NCI-H1048 (cell line): ENCODE results near the gene TOX3.

Experiments
- DNase-seq: peaks from one replicate; lab custom pipeline; 2025; lab: John Stamatoyannopoulos, UW

TOX3 gene

DNA sequence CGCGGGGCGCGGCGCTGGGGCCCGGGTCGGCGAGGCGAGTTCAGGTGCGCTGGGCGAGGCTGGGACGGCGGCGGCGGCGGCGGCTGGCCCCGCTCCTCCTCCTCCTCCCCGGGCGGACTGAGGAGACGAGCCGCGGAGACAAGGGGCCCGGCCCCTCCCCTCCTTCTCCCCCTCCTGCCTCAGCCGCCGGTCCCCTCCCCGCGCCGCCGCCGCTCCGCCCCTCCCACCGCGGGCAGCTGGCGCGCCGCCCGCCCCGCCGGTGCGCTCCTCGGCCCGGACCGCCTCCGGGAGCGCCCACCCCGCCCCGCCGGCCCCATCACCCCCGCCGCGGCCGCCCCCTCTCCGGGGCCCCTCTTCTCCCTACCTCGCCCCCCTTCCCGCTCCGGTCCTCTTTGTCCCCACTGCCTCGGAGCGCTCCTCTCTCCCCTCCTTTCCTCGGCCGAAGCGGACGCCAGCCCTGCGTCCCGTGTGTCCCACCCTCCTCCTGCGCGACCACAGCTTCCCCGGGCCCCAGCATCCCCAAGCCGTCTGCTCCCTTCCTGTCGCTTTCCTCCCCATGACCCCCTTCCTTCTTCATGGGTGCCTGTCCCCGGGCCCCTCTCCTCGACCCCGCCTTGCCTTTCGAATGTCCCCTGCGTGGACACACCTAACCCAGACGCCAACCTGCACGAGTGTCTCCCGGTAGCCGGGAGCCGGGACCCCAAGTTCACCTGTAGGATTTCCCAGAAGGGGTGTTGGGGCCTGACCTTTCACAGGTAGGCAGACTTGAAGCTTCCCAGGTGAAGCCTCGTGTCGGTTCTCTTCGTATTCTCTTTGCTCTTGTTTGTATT lies at the start of gene TOX3:
Gene TOX3, minus strand, starts transcription at position 140 of the 830 bp plus-strand sequence. CDS start 420 bp downstream, outside the sequence.
- DNase-seq, result no peak

DNA sequence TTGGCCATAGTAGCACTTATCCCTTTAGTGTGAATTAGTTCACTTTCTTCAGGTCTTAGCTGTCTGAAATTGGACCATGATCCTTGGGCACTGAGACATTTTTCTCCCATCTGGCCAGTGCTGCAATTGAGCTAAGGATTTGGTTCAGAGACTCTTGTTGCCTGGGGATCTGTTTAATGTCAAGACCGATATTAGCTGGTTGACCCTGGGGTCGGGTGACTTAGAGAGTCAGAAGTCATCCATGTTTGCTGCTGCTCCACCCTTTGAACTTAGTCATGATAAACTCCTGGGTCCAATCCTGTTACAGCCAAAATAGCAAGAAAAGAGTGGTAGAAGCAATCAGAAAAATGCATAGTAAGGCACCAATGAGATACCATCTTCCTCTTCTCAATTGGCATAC lies 45.8 kb upstream of the TOX3 start:
- no peak for DNase-seq

DNA sequence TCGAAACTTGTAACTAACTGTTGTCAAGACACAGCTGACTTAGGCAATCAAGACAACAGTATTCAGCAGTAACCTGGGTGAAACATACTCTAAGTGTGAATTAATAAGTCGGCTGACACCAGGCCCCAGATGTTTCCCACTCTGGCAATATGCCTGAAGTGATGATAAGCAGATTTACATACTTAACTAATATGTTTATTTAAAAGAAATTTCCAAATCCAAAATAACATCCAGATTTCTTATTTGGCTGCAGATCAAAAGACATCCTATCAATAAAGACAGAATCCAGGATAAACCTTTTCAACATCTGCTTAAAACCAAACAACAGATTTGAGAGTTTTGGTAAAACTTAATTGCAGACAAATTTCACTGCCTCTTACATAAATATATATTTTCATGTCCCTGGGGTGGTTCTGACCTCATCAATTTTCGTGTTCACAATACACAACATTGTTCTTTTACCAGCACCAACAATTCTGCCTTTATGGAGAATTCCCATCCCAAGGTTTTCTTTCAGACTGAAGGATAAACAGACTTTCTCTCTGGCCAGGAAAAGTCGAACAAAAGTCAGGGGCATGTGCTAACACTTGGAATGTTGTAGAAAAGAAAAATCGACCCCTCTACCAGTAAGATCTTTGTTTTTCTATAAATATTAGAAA lies 45.1 kb upstream of the TOX3 start:
- DNase-seq, result no peak

DNA sequence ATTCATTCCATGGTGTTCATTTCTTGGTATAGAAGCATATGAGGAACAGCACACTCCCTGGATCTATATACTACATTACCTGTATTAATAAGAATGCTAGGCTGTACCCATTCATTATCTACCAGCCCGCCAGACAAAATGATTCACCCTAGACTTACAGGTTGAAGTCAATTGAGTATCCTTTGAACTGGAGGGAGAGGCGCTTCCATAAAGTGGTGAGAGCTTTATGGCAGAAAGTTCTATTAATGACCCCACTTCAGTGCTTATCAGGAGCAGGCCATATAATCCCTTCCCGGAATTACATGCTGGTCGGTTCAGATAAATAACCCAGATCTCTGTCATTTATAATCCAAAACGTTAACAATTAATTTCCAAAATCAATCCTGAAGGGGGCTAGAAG lies 44.5 kb upstream of the TOX3 start:
- no peak for DNase-seq

DNA sequence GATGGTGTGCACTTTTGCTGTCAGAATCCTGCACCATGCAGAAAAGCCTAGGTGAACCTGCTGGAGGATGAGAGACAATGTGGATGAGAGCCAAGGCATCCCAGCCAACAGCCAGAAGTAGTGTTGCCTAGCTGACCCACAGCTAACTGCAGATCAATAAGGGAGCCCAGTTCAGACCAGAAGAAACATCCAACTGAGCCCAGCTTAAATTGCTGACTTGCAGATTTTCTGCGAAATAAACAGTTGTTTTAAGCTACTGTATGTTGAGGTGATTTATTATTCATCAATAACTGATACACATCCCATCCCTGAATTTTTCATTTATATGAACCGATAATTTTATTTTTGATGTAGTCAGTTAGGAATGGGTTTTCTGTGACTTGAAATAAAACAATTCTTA lies 39.2 kb upstream of the TOX3 start:
- DNase-seq, result no peak

DNA sequence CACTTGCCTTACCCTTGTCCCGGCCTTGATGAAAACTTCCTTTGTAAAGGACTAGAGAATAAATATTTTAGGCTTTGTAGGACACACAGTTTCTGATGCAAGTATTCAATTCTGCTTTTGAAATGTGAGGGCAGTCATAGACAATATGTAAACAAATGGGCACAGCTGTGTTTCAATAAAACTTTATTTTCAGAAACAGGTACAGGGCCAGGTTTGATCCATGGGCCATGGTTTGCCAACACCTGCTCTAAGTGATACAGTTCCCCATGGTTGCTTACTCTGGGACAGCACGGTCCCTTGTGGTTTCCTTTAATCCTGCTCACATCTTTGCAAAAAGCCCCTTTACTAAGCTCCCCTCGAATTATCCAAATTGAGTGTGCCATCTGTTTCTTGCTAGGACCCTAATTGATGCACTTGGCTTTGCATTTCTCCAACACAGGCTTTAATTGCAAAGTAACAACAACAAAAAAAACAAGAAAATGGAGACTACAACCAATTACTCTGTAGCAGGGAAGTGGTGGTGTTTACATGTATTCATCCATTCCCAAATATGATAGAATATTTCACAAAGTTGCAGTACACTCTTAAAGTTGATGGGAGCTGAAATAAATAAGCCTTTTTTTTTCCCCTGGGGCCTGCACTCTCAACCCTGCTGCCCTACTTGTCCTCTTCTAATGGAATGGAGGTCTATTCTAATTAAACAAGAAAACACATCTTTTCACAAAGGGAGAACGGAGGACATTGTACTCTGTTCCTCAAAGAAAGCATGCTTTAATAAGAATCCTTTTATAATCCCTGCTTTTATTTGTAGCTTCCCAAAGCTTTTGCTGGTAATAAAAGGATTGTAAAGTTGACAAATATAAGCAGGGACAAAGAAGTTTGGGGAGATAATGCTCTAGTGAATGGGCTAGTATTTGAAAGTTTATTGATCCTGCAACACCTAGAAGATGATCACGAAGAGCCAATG lies 37.7 kb upstream of the TOX3 start:
- DNase-seq, result no peak

DNA sequence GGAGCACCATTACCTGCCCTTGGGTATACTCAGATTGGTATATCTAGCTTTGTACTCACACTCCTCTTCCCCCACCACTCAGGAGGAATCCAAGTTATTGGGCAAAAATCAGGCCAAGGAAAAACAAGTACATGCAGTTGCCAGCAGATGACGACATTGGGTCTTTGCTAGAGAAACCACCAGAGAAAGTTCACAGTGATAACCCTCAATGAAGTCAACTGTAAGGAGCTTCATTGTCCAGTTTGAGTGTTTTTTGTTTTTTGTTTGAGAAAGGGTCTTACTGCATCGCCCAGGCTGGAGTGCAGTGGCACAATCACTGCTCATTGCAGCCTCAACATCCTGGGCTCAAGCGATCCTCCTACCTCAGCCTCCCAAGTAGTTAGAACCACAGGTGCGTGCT lies 34.6 kb upstream of the TOX3 start:
- no peak for DNase-seq

DNA sequence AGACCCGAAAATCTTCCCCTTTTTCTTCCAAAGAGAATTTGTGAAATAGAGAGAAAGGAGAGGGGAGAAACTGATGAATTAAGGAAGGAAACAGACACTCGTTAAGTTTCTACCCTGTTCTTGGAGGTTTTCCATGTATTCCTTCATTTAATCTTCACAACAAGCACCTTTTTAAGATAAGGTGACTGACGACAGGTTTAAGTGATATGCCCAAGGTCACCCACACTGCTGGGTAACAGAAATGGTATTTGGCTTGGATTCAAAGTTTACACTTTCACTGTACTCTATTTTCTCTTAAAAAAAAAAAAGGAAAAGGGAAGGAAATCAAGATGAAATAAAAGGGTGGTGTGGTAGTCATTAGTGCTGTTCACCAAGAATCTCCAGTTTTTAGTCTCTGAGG lies 33.5 kb upstream of the TOX3 start:
- no peak for DNase-seq

DNA sequence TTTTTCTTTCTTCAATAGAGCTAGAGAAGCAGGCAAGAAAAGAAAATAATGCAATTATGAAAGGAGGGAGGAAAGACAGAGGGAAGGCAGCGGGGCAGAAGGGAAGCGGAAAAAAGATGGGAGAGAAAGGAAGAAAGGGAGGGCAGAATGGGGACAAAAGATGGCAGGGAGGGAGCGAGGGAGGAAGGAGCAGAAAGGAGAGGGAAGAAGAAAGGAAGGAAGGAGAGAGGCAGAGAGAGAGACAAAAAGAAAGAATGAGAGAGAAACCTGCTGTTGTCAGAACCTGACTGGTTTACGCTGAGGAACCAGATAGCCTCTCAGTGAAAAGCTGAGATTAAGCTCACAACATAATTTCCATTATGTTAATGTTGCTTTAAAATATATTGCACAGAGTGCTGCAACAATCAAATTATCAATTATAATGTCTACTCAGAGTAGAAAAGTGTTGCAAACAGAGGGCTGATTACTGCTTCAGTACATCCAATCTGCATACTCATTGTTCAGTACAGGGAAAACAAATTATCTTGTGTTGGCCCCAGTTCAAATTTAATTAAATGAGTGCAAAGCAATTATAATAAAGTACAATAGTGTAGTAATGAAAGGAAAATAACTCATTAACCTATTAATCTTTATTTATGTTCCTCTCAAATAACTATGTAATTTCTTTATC lies 32.0 kb upstream of the TOX3 start:
- DNase-seq, result no peak

DNA sequence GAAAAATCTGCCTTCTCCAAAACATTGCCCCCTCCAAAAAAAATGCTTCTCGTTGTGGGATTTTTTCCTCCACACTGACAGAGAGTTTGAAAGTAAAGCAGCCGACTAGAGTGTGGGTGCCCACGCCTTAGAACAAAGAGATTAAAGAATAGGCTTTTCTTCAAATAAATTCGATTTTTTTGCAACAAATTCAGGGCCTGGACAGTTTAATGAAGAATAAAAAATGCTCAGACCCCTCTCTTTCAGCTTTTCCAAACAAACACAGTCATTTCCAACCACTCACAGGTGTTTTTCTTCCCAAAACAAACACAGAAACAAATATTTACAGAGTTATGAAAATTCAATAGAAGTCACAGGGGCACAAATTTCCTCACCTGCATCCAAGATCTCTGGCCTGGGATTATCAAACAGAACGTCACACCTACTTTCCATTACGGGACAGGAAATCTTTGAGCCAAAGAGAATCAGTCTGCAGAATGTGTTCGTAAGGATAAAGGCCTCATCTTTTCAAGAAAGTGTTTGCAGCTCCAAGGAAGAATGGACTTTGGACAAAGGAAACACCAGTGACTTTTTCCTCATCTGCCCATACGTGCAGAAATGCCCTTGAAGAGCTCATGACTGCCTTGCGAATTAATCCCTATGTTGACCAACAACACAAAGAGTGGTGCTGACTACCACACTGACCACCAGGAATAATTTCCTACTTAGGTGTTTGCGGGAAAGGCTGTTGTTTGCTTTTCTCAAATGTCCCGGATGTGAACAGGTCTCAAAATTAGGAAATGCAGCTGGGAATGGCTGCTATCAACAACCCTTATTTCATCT lies 31.3 kb upstream of the TOX3 start:
- no peak for DNase-seq

DNA sequence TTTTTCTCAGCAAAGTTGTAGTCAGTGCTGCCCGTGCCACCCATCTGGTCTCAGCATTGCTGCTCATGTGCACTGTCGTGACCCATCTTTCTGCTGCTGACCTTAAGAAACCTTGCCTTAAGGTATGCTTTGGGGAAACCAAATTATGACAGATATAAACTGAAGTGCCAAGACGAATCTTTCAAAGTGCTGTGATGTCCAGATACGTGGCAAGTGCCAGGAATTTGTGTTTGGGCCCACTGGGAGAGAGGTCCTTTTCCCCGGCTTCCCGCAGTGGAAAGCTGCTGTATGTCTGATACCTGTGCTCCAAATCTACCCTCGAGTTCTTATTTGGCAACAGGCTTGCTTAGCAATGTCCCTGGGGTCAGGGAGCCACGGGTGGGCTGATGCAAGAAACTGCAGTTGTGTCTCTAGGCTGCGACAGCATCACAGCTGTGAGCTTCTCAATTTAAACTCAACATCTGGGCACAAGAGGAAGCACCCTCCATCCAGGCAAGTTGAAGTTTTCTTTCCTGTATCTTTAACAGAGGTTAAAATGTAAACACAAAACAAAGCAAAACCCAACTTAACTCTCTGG lies 30.3 kb upstream of the TOX3 start:
- no peak for DNase-seq

DNA sequence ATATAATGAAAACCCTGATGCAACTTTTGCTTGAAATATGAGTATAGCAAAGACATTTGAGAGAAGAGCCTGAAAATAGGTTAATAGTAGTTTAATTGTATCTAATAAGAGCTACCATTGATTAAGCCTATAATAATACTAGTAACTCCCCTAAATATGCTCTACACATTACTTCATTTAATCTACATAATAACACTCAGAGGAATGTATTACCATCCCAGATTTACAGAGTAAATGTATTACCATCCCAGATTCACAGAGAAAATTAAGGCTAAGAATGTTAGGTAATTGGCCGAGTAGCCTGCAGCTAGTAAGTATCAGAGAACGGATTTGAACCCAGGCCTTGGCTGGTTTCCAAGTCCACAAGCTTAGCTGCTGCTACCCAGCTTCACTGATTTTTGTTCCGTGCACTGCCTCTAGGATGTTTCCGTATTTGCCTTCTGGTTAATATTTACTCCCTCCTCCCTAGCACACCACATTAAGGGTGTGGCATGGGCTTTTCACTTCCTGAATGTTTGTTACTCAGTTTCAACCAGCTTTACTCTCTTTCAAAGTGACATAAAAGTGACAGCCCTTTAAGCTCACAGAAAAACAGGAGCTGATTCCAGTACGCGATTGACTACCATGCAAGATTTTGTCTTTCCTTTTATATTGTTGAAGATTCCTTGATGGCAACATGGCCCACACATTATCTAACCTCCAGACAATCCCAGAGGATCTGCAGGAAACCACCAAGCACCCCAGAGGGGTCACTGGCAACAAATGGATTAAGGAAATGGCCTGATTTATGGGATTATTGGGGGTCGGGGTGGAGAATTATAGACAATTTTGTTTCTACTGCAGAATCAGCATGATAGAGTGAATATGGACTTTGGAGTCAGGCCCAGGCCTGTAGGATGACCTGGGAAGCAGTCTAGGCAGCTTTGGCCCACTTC lies 26.7 kb upstream of the TOX3 start:
- DNase-seq, result no peak

DNA sequence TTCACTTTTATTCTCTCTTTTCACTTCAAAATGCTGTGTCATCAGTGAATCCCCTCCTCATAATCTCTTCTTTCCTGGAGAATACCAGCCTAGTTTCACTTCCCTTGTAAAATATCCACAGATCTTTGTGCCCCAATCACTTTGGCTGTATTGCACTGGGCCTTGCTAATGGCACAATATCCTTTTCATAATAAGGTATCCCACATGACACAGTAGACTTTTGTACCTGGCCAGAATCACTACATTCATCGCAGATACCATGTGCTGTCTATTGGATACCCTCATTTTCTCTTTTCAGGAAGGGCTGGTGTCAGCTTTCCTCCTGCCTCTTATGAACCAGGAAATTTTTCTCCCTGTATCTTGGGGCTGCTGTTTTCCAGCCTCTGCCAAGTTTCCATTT lies 25.7 kb upstream of the TOX3 start:
- no peak for DNase-seq

DNA sequence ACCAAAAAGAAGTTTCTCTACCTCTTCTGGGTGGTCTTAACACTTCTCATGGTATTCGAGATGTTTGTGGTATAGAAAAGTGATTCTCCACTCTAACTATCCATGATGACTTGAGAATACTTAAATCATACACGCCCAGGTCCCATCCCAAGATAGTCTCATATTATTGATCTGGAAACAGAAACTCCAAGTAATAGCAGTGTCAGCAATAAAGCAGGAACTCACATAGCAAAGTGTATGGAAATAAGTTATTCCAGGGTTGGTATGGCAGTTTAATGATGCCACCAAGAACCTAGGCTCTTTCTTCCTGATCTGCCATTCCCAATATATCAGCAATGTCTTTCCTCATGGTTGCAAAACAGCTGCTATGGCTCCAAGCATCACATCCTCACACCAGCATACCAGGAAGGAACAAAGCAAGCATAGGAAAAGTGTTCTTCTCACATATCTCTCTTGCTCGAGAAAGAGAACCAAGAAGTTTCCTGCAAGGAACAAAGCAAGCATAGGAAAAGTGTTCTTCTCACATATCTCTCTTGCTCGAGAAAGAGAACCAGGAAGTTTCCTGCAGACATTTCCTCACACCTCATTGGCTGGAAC lies 23.6 kb upstream of the TOX3 start:
- no peak for DNase-seq

DNA sequence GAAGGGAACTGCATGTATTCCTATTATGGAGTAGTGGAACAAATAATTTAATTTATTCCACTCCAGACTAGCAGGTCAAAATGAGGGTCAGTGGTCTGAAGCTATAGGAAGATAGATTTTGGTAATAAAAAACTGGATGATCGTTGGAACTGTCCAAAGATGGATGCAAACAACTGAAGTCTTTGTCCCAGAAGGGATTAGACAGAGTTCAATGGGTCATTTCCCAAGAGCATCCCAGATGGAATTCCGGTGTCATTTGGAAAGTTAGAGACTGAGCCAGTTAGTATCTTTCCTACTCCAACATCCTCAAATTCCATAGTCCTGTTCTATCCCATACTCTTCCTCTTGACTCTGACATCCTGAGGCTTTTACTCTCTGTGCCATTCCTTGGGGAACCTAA lies 22.8 kb upstream of the TOX3 start:
- DNase-seq, result no peak

DNA sequence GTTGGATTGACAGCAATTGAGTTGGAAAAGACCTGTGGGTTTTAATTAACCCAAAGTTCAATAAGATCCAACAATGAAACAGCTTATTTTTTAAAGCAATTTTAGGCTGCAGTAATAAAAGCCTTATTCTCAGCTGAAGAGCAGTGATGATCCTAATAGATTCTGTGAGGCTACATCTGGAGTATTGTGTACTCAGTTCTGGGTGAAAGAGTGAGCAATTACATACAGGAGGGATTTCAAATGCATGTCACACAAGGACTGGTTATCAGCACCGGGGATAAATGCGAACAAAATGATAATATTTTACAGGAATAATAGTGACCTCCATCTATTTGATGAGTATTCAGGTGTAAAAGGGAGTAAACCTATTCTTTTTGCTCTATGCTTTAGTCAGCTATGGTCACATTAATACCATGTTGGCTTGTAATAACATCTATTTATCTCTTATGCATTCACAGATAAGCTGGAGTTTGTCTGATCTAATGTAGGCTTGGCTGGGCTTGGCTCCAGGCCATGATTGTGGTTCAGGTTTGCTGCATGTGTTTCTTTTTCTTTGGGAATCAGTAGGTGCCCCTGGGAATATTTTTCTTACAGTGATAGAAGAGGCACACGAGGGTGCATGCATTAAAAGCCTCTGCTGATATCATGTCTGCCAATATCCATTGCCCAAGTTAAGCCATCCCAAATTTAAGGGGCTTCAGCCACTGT lies 22.2 kb upstream of the TOX3 start:
- DNase-seq, result no peak

DNA sequence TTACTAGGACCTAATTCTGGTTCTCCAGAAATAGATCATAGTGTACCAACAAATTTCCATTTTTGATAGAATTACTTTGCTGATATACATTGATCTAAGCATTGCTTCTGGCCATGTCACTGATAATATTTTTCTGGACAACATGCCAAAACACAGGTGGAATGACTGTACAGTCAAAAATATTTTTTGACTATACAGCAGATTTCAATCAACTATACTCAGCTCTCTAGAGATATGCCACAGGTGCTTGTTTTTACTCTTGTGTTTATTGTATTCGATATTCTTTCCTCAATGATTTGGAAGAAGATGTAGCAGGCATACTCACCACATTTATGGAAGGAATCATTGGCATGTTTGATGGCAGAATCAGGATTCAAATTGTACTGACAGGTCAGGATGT lies 21.6 kb upstream of the TOX3 start:
- no peak for DNase-seq

DNA sequence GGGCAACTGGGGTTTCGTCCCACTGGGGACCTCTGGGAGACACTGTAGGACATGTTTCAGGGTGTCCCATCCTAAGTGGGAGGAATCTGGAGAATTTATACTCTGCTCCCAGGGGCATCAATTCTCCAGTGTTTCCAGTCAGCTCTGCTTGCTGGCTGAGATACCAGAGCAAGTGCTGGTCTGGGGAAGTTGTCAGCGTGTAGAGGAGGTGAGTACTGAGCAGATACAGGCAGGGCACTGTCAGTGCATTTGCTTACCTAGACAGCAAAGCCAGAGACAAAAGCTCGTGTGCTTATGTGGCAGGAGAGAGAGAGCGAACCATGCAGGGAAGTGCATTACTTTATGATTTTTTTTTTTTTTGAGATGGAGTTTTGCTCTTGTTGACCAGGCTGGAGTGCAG lies 20.2 kb upstream of the TOX3 start:
- no peak for DNase-seq
